Activated naive CD8-positive, alpha-beta T cell treated with anti-CD3 and anti-CD28 coated beads, Interleukin-2, amount 10 ng/mL, durations not matched to agents 7 days and 5 days (primary cell): Measurements from ENCODE around the gene RAB31. TPM values are rescaled to one million over a fixed set of nuclear protein-coding genes. Genes with fewer than 3 reads are reported as not detected.

ENCODE experiments used
- ATAC-seq: fragments of 150-1000 bp; cut with Tn5 transposase; one replicate; pipeline ENCODE4 v1.10.0; 2021; ENCODE audit warnings: low read depth, moderate library complexity
- POLR2A ChIA-PET: fragments of 350-600 bp; sonication (Branson Sonifier 250); formaldehyde crosslinking; loops from one replicate; lab custom pipeline; 2021; ENCODE audit warnings: antibody characterized with exemption; lab: Charles Lee
- DNase-seq: peaks from one replicate; pipeline ENCODE4 v3.0.0; 2021
- H3K27ac Mint-ChIP-seq: one replicate; pipeline ENCODE4 v1.8.0; 2022; ENCODE audit warnings: mild to moderate bottlenecking, mixed read lengths
- H3K27me3 Mint-ChIP-seq: one replicate; pipeline ENCODE4 v1.8.0; 2022; ENCODE audit warnings: mild to moderate bottlenecking, moderate library complexity, mixed read lengths
- H3K36me3 Mint-ChIP-seq: one replicate; pipeline ENCODE4 v1.8.0; 2021; ENCODE audit warnings: mild to moderate bottlenecking, mixed read lengths
- H3K4me1 Mint-ChIP-seq: one replicate; pipeline ENCODE4 v1.8.0; 2021; ENCODE audit warnings: mixed read lengths
- H3K4me3 Mint-ChIP-seq: one replicate; pipeline ENCODE4 v1.8.0; 2022; ENCODE audit warnings: mild to moderate bottlenecking, moderate library complexity, mixed read lengths
- H3K9me3 Mint-ChIP-seq: one replicate; pipeline ENCODE4 v1.8.0; 2021; ENCODE audit warnings: mixed read lengths
- total RNA-seq, 2 experiments: library from RNA; stranded (reverse); gene quantifications; one replicate each; pipeline ENCODE4 v1.2.3, GENCODE V29; 2021

Gene RAB31
- total RNA-seq, 2 experiments from 2014 or later, result 0.94 to 3.6 TPM

DNA sequence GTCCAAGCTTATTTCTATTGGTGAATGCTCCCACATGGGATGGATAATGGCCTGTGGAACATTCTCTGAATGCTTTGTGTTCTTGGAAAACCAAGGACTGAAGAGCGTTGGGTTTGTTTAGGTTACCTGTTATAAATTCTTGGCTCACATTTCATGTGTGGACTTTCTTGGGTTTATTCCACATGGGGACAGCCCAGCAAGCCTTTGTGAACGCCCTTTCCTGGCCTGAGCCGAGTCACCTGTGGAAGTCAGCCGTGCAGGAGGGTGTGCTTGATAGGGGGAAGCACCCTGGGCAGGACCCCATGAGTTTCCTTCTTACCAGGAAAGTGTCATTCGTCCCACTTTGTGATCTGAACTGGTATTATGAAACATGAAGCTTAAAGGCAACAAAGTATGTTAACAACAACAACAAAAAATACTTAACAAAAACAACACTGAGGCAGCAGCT lies 4.1 kb downstream of the RAB31 start:
- H3K27ac Mint-ChIP-seq, result no peak overlapping the region
- no peak for DNase-seq
- POLR2A ChIA-PET, result no interaction called here
- H3K4me1 Mint-ChIP-seq, result peaks cover 19% of the 10 kb centered on the region
- no peaks in the 10 kb centered on the region for H3K36me3 Mint-ChIP-seq
- no peaks in the 10 kb centered on the region for H3K9me3 Mint-ChIP-seq
- H3K4me3 Mint-ChIP-seq, result no peak overlapping the region
- H3K27me3 Mint-ChIP-seq, result peaks cover 85% of the 10 kb centered on the region
- ATAC-seq, result no peak

DNA sequence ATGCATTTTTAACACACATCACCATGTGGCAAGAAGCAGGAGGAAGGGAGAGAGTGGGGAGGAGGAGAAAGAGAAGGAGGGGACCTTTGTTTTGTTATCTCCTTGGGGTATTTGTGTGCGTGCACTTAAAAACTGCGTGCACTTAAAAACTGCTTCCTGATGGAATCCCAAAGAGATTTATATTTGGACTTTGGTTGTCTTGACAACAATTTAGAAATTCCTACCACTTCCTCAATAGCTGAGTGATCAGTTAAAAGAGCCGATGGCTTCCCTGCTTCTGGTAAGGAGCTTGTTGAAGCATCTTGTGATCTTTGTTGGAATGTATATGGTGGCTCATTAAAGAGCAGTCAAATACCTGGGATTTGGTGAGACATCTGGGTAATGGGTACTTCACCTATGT lies 4.5 kb downstream of the RAB31 start:
- DNase-seq (no peak), ATAC-seq (no peak)
- no peak overlapping the region for H3K27ac Mint-ChIP-seq
- peaks cover 85% of the 10 kb centered on the region for H3K27me3 Mint-ChIP-seq
- POLR2A ChIA-PET, result no interaction called here
- H3K4me1 Mint-ChIP-seq, result peaks cover 19% of the 10 kb centered on the region
- no peaks in the 10 kb centered on the region for H3K9me3 Mint-ChIP-seq
- H3K4me3 Mint-ChIP-seq, result no peak overlapping the region
- no peaks in the 10 kb centered on the region for H3K36me3 Mint-ChIP-seq

DNA sequence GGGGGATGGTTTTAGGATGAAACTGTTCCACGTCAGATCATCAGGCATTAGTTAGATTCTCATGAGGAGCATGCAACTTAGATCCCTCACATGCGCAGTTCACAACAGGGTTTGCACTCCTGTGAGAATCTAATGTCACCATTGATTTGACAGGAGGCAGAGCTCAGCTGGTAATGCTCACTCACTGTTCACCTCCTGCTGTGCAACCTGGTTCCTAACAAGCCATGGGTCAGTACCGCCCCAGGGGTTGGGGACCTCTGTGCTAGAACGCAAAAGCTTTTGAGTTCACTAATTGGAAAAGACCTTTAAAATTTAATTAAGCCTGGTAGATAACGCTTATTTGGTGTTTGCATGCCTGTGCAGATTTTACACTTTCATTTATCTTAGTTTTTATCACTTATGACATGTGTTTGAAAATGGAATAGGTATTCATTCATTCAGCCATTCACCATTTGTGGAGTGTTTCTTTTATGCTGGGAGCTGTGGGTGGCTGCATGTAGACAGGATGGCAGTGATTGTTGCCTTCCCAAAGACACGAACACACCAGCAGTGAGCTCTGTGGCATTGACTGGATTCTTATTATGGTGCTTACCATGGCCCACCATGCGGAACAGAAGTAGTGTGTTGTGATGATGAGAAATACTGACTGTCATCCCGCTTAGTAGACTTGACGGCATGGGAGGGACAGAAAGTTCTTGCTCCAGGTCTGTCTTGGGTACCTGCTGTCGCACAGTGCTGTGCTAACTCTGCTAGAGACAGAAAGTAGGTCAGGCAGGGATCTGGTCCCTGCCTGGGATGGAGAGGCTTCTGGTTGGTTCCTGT lies 6.4 kb downstream of the RAB31 start:
- POLR2A ChIA-PET, result no interaction called here
- H3K36me3 Mint-ChIP-seq, result no peaks in the 10 kb centered on the region
- no peak overlapping the region for H3K27ac Mint-ChIP-seq
- no peaks in the 10 kb centered on the region for H3K9me3 Mint-ChIP-seq
- peaks cover 13% of the 10 kb centered on the region for H3K4me1 Mint-ChIP-seq
- ATAC-seq (no peak), DNase-seq (no peak)
- H3K4me3 Mint-ChIP-seq, result no peak overlapping the region
- peaks cover 74% of the 10 kb centered on the region for H3K27me3 Mint-ChIP-seq

DNA sequence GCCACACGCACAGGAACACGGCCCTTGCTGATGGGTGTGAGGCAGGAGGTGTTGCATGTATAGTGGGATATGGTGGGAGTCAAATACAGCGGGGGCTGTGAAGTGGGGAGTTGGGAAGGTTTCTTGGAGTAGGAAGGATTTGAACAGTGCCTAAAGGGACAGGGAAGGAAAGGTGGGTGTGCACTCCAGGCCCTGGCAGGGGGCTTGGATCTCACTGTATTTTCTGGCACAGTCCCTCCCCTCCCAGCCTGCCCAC lies 6.9 kb downstream of the RAB31 start:
- no peak overlapping the region for H3K4me3 Mint-ChIP-seq
- H3K4me1 Mint-ChIP-seq, result peaks cover 13% of the 10 kb centered on the region
- no peaks in the 10 kb centered on the region for H3K9me3 Mint-ChIP-seq
- H3K27me3 Mint-ChIP-seq, result peaks cover 69% of the 10 kb centered on the region
- POLR2A ChIA-PET, result no interaction called here
- no peak overlapping the region for H3K27ac Mint-ChIP-seq
- ATAC-seq, result no peak
- H3K36me3 Mint-ChIP-seq, result no peaks in the 10 kb centered on the region
- no peak for DNase-seq

DNA sequence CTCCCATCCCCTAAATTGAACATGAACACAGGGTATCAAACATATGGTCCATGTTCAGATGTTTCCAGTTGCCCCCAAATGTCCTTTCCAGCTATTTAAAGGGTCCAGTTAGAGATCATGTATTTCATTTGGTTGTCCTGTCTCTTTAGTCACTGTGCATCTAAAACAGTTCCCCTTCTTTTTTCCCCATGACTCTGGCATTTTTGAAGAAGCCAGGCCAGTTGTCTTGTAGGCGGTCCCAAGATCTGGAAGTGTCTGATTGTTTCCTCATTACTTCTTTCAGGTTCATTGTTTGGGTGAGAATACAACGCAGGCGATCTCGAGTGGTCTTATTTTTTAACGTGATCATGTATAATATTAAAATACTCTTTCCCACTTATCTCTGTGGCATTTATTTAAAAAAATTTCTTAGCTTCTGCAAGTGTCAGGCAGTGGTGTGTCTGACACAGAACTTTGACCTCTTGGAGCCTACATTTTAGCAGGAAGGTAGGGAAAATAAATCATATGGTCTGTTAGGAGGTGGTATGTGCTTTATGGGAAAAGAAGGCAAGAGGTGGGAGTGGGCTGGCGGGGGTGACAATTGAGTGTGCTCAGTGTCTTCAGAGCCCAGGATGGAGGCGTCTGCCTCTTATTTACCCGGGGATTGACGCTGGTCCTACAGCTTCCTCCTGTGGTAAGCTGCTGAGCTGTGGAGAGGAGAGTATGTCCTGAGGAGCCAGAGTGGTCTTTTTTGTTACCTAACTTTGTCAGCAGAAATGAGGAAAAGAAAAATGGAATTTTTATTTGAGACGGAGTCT lies 8.1 kb downstream of the RAB31 start:
- peaks cover 58% of the 10 kb centered on the region for H3K27me3 Mint-ChIP-seq

DNA sequence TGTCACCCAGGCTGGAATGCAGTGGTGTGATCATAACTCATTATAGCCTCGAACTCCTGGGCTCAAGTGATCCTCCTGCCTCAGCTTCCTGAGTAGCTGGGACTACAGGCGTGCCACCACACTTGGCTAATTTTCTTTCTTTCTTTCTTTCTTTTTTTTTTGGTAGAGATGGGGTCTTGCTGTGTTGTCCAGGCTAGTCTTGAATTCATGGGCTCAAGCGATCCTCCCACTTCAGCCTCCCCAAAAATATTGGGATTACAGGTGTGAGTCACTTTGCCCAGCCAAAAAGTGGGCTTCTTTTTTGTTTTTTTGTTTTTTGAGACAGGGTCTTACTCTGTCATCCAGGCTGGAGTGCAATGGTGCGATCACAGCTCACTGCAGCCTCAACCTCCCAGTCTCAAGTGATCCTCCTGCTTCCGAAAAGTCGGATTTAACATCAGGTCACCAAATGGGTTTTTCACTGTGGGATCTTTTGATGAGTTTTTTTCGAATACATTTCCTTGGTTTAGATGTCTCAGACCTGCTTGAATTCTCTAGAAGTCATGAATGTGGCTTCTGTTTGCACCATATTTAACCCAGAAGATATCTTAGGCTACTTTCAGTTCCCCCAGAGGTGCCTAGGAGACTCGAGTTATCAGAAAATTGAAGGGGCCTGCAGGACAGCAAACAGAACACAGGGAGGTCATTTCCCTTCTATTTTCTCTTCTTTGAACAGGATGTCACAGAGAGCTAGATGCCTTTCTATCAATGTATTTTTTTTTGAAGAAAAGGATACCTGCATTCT lies 8.9 kb downstream of the RAB31 start:
- POLR2A ChIA-PET, result no interaction called here

More for the DNA sequence above, 8.1 kb downstream of the RAB31 start:
- DNase-seq (no peak), ATAC-seq (no peak)
- Mint-ChIP-seq H3K36me3 (no peaks in the 10 kb centered on the region), H3K9me3 (no peaks in the 10 kb centered on the region), H3K4me1 (peaks cover 3% of the 10 kb centered on the region), H3K4me3 (no peak overlapping the region), H3K27ac (no peak overlapping the region)
- POLR2A ChIA-PET, result no interaction called here

DNA sequence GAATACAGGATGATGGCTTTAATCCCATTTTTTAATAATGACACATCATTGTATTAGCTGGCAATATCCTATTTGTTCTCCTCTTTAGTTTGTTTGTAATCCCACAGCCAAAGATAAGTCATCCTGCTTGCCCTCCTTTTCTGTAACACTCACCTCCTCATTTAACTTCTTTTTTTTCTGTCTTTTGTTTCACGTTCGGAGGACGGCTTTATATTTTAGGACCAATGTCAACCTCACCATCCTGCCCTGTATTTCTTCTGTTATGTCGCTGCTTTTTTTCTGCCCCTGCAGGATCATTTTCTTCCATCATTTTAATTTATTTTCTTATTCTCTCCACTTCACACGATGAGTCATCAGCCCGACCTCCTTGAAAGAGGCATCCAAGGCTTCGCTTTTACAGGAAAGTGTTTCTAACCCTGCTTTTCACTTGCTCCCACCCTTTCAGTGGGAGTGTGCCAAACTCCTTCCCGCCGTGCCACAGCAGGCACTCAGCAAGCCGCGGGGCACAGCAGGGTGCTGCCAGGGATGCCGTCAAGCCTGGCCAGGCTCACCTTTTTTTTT lies 11.4 kb downstream of the RAB31 start:
- Mint-ChIP-seq H3K27me3 (peaks cover 37% of the 10 kb centered on the region), H3K36me3 (no peaks in the 10 kb centered on the region), H3K4me3 (no peak overlapping the region), H3K27ac (no peak overlapping the region), H3K9me3 (no peaks in the 10 kb centered on the region), H3K4me1 (no peaks in the 10 kb centered on the region)
- no peak for DNase-seq
- ATAC-seq, result no peak
- POLR2A ChIA-PET, result no interaction called here

More for the DNA sequence above, 8.9 kb downstream of the RAB31 start:
- H3K27ac Mint-ChIP-seq, result no peak overlapping the region
- ATAC-seq (no peak), DNase-seq (no peak)
- H3K4me3 Mint-ChIP-seq, result no peak overlapping the region
- peaks cover 56% of the 10 kb centered on the region for H3K27me3 Mint-ChIP-seq
- no peaks in the 10 kb centered on the region for H3K9me3 Mint-ChIP-seq
- no peaks in the 10 kb centered on the region for H3K36me3 Mint-ChIP-seq
- no peaks in the 10 kb centered on the region for H3K4me1 Mint-ChIP-seq

DNA sequence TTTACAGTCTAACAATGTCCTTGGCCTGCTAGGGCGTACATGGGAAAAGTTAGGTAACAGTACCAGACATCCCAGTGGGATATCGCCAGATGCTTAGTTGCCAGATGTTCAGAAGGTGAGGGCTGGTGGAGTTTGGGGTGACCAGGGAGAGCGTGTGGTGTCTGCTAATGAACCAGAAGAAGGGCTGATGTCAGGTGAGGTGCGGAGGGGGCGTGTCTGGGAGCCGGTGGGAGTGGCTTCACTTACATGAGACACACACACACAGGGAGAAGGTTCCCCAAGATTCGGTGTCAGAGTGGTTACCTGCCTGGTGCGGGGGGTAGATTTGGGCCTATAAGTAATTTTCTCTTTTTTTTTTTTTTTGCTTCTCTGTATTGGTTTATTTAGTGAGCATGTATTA lies 12.2 kb downstream of the RAB31 start:
- Mint-ChIP-seq H3K9me3 (no peaks in the 10 kb centered on the region), H3K27ac (no peak overlapping the region), H3K4me1 (no peaks in the 10 kb centered on the region), H3K36me3 (no peaks in the 10 kb centered on the region), H3K4me3 (no peak overlapping the region), H3K27me3 (peaks cover 31% of the 10 kb centered on the region)
- ATAC-seq (no peak), DNase-seq (no peak)
- POLR2A ChIA-PET, result no interaction called here

DNA sequence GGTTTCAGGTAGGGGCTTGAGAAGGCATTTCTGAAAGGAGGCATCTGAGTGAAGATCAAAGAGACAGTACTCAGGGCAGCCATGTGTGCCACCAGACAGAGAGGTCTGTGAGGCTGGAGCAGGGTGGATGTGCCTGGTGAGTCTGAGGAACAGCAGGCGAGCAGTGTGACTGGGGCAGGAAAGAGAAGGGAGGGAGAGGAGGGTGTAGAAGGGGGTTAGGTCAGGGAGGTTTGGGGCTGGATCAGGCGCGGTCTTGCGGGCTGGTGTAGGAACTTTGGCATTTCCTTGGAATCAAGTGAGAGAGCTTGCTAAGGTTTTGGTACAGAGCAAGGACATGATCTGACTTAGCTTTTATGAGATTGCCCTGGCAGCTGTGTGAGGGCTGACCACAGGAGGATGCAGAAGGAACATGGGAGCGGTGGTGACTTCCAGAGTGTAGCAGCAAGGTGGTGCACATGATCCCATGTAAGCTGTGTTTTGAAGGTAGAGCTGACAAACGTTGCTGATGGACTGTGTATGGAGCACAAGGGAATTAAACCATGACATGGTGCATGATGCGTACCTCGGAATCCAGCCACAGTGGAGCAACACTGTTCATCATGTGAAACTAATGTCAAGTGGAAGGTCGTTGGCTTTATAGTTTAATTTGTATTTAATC lies 13.9 kb downstream of the RAB31 start:
- H3K27me3 Mint-ChIP-seq, result peaks cover 16% of the 10 kb centered on the region
- ATAC-seq (no peak), DNase-seq (no peak)
- no peaks in the 10 kb centered on the region for H3K4me1 Mint-ChIP-seq
- no peaks in the 10 kb centered on the region for H3K9me3 Mint-ChIP-seq
- POLR2A ChIA-PET, result no interaction called here
- no peak overlapping the region for H3K27ac Mint-ChIP-seq
- H3K36me3 Mint-ChIP-seq, result no peaks in the 10 kb centered on the region
- no peak overlapping the region for H3K4me3 Mint-ChIP-seq

DNA sequence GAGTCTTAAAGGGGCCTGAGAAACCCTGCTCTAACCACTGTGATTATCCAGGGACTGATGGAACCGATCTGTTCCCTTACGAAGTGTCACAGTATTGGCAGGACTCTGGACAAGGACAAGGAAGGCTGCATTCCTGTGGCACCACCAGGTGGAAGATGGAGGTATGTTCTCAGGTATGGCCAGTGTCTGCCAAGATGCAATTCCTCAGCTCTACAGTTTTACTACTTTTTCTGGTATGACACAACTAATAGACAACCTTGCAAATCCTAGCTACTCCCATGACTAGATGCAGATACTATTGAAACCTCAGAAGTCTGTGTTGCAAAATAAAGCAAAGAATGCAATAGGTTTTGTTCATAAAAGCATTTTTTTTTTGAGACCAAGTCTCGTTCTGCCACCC lies 14.6 kb downstream of the RAB31 start:
- Mint-ChIP-seq H3K27ac (no peak overlapping the region), H3K4me1 (no peaks in the 10 kb centered on the region), H3K36me3 (no peaks in the 10 kb centered on the region), H3K4me3 (no peak overlapping the region), H3K9me3 (no peaks in the 10 kb centered on the region), H3K27me3 (peaks cover 11% of the 10 kb centered on the region)
- DNase-seq (no peak), ATAC-seq (no peak)
- POLR2A ChIA-PET, result no interaction called here

DNA sequence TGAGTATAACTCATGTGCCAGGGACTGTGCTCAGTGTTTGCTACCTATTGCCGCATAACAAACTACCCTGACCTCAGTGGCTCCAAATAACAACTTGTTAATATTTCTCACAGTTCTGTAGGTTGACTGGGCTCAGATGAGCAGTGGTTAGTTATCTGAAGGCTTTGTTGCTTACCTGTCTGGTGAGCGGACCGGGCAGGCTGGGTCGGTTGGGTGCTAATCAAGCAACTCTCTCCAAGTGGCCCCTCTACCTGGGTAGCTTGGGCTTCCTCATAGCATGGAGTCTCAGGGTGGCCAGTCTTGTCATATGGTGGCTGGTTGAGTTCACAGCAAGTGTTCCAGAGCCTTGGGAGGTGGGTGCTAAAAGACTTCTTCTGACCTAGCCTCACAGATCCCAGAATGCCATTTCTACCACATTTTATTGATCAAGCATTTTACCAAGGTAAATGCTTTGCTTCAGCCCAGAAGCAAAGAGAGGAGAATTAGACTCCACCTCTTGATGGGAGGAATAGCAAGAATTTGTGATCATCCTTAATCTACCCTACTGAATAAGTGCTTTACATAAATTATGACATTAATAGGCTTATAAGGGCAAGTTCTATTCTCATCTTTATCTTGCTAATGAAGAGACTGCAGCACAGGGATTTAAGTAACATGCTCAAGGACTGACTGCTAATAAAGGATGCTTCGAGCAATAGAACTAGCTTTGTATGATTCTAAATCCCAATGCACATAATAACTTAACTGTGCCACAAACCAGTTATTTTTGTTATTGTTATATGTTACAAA lies 16.9 kb downstream of the RAB31 start:
- Mint-ChIP-seq H3K36me3 (no peaks in the 10 kb centered on the region), H3K27ac (no peak overlapping the region), H3K4me3 (no peak overlapping the region), H3K27me3 (peaks cover 15% of the 10 kb centered on the region), H3K9me3 (no peaks in the 10 kb centered on the region), H3K4me1 (no peaks in the 10 kb centered on the region)
- DNase-seq, result no peak
- POLR2A ChIA-PET, result no interaction called here
- no peak for ATAC-seq

DNA sequence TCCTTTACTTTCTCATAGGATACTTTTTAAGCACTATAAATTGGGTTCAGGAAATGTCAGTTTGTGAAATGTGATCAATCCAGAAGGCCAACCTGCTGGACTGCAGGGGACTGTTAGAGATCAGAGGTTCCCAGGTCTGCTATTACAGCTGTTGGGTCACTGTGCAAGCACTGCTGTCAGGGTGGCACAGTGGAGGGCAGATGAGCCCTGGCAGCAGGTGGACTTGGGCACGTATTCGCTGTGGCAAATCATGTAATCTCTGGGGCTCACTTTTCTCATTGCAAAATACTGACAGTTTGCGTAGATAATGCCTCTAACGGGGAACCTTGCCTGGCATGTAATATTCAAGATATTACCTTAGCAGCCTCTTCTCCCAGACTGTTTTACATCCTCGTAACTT lies 18.1 kb downstream of the RAB31 start:
- no peak for DNase-seq
- Mint-ChIP-seq H3K4me1 (no peaks in the 10 kb centered on the region), H3K36me3 (no peaks in the 10 kb centered on the region), H3K27ac (no peak overlapping the region), H3K9me3 (no peaks in the 10 kb centered on the region), H3K4me3 (no peak overlapping the region), H3K27me3 (peaks cover 26% of the 10 kb centered on the region)
- POLR2A ChIA-PET, result no interaction called here
- no peak for ATAC-seq
